ENCODE results near the gene U2AF2. TPM values are rescaled to one million over a fixed set of nuclear protein-coding genes. Genes with fewer than 3 reads are reported as not detected.

U2AF2 gene
- total RNA-seq, 1 donor from 2014 or later = 140 TPM

DNA sequence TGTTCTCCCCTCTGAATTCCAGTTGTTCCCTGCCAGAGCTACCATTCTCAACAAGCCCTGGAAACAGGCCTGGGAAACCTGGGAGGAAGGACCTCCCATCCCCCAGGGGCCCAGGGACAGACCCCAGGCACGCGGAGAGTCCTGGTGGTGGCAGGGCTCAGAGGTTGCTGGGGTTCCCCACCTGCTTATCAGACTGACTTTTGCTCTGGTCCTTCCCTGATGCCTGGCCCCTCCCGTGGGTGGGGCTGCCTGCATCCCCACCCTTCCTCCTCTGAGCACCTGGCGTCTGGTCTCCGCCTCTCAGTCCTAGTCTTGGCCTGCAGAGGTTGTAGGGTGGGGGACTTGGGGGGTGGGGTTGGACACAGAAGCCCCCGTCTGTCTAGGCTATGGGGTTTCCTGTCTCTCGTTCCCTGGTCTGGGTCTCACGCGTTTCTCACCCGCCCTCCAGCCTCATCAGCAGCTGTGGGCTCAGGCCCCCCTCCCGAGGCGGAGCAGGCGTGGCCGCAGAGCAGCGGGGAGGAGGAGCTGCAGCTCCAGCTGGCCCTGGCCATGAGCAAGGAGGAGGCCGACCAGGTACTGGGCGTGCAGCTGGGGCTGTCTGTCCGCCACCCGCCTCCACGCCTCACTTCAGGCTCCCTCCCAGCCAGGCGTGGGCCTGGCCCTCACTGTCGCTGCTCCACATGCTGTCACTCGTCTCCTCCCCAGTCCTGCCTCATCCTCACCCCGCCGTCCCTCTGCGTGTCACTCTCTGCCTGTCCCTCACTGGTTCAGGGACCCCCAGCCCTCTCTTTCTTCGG, 33.8 kb downstream of the U2AF2 start:
- H3K4me3 ChIP-seq (ENCODE audit: low read depth, low read length) = no peak overlapping the region

DNA sequence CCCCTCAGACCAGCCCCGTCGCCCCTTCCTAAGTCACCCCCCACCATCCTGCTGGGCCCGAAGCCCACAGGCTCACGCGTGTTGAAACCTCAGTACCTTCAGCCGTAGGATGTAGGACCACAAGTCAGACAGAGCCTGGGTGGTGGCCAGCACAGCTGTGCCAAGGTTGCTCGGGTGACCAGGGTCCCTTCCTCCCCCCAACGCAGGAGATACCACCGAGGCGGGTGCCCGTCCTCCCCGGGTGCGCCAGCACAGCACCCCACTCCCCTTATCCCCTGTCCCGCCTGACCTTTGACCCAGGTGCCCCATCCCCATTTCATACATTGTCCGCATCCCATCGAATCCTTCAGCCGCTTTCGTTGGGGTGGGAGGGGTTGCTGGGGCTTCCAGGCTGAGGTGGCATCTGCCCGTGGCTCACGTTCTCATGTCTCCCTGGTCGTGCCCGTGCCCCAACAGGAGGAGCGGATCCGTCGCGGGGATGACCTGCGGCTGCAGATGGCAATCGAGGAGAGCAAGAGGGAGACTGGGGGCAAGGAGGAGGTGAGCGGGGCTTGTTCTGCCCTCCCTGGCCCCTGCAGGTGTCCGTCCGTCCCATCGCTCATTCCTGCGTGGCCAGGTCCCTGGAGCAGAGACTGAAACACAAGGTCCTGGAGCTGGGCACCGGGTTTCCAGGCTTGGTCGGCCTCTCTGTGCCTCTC, 34.7 kb downstream of the U2AF2 start:
- TF ChIP-seq, protein P1, sequence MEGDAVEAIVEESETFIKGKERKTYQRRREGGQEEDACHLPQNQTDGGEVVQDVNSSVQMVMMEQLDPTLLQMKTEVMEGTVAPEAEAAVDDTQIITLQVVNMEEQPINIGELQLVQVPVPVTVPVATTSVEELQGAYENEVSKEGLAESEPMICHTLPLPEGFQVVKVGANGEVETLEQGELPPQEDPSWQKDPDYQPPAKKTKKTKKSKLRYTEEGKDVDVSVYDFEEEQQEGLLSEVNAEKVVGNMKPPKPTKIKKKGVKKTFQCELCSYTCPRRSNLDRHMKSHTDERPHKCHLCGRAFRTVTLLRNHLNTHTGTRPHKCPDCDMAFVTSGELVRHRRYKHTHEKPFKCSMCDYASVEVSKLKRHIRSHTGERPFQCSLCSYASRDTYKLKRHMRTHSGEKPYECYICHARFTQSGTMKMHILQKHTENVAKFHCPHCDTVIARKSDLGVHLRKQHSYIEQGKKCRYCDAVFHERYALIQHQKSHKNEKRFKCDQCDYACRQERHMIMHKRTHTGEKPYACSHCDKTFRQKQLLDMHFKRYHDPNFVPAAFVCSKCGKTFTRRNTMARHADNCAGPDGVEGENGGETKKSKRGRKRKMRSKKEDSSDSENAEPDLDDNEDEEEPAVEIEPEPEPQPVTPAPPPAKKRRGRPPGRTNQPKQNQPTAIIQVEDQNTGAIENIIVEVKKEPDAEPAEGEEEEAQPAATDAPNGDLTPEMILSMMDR (IDR thresholded peaks at IDR 0.05; ENCODE audit: insufficient read depth, low read length, severe bottlenecking) = no peak
- no peak for FAIRE-seq
- Histone ChIP-seq H3K27me3 (ENCODE audit: control insufficient read depth, insufficient read depth, low read length) (no peaks in the 10 kb centered on the region), H3K36me3 (ENCODE audit: control insufficient read depth, insufficient read depth, low read length) (peaks cover 45% of the 10 kb centered on the region), H3K4me3 (ENCODE audit: low read depth, low read length) (no peak overlapping the region)
- DNase-seq (ENCODE audit: low read depth) = no peak

More for the DNA sequence above, 33.8 kb downstream of the U2AF2 start:
- FAIRE-seq (no peak), DNase-seq (ENCODE audit: low read depth) (no peak)
- H3K36me3 ChIP-seq (ENCODE audit: control insufficient read depth, insufficient read depth, low read length) = peaks cover 46% of the 10 kb centered on the region
- TF ChIP-seq, protein P1 (IDR thresholded peaks at IDR 0.05; ENCODE audit: insufficient read depth, low read length, severe bottlenecking) = no peak
- no peaks in the 10 kb centered on the region for H3K27me3 ChIP-seq (ENCODE audit: control insufficient read depth, insufficient read depth, low read length)

DNA sequence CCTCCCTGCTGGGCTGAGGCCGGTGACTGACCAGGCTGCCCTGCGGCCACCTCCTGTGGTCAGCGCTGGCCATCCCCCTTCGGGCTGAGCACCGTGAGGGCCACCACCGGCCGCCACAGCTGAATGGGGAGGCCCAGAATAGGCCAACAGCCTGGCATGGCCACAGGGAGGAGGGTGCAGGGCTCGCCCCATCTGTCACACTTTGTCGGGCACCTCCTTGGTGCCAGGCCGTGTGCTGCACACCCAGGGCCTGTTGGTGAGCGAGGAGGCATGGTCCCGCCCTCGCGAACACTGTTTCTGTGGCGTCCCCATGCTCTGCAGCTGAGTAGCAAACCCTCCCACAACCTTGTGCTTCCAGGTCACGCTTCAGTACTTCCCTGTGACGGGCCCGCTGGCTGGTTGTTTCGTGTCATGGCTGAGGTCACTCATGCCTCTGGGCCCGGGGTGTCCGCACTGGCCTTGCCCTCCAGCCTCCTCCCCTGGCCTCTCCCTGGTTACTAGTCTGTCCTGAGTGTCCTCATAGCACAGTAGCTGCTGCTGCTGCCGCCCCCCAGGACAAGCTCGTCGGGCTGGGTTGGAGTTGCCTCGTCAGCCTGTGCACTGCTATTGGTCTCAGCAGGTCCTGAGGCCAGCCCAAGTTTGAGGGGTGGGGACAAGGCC, 35.4 kb downstream of the U2AF2 start:
- H3K4me3 ChIP-seq (ENCODE audit: low read depth, low read length) = no peak overlapping the region
- TF ChIP-seq, protein P1 (IDR thresholded peaks at IDR 0.05; ENCODE audit: insufficient read depth, low read length, severe bottlenecking) = no peak
- H3K36me3 ChIP-seq (ENCODE audit: control insufficient read depth, insufficient read depth, low read length) = peaks cover 42% of the 10 kb centered on the region
- FAIRE-seq (no peak), DNase-seq (ENCODE audit: low read depth) (no peak)
- H3K27me3 ChIP-seq (ENCODE audit: control insufficient read depth, insufficient read depth, low read length) = no peaks in the 10 kb centered on the region

DNA sequence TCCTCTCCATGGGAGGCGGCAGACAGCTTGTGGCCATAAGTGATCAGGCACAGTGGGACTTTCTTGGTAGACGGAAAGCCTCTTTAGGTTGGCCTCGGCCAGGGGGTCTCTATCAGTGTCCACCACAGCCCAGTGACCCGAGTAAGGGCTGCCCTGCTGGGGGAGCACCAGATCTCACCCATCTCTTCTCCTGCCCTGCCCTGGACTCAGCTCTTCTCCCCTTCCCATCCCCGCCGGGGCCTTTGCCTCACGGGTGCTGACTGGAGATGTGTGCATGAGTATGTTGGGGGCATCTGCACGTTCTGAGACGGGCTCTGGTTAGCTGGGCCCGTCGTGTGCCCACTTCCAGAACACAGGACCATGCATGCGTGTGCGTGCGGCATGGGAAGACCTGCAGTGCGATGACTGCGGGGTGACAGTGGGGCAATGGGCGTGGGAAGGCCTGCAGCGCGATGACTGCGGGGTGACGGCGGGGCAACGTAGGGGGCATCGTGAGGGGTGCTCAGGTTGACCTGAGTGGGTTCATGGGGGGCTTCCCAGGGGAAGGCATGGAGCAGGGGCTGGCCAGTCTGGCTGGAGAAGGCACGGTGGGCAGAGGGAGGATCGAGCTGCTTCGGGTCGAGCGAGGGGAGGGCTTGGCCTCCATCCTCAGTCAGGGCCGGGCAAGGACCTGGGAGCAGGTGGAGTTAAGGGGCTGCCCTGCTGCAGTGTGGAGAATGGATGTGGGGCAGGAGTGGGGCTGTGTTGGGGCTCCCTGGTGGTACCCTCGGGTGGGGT, 36.1 kb downstream of the U2AF2 start:
- H3K27me3 ChIP-seq (ENCODE audit: control insufficient read depth, insufficient read depth, low read length) = no peaks in the 10 kb centered on the region
- H3K36me3 ChIP-seq (ENCODE audit: control insufficient read depth, insufficient read depth, low read length) = peaks cover 40% of the 10 kb centered on the region
- TF ChIP-seq, protein P1 (IDR thresholded peaks at IDR 0.05; ENCODE audit: insufficient read depth, low read length, severe bottlenecking) = no peak
- no peak overlapping the region for H3K4me3 ChIP-seq (ENCODE audit: low read depth, low read length)
- FAIRE-seq = no peak
- DNase-seq (ENCODE audit: low read depth) = no peak

DNA sequence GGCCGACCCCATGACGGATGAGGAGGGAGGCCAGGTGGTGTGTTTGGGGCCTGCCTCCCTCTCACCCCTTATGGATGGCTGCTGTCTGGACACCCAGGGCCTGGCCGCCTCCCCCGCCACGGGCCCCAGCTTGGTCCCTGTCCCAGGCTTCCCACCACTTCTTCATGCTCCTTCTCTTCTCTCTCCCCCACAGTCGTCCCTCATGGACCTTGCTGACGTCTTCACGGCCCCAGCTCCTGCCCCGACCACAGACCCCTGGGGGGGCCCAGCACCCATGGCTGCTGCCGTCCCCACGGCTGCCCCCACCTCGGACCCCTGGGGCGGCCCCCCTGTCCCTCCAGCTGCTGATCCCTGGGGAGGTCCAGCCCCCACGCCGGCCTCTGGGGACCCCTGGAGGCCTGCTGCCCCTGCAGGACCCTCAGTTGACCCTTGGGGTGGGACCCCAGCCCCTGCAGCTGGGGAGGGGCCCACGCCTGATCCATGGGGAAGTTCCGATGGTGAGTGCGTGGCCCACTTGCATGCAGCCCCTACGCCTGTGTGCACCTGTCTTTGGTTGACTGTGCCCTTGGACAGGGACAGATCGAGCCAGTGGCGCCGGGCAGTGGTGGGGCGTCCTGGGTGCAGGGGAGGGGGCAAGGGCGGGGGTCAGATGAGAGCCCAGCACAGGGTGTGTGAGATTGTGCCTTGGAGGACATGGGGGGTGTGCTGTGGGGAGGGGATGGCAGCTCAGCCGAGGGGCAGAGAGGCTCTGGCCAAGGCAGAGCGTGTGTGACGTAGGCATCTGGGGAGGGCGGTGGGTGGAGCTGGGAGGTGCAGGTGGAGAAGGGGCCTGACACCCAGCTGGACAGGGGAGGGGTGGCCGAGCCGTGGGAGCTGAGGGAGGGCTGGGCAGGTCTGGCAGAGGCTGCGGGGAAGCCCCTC, 37.0 kb downstream of the U2AF2 start:
- H3K36me3 ChIP-seq (ENCODE audit: control insufficient read depth, insufficient read depth, low read length) = peaks cover 35% of the 10 kb centered on the region

More for the DNA sequence above, 37.0 kb downstream of the U2AF2 start:
- no peak for DNase-seq (ENCODE audit: low read depth)
- Histone ChIP-seq H3K27me3 (ENCODE audit: control insufficient read depth, insufficient read depth, low read length) (no peaks in the 10 kb centered on the region), H3K4me3 (ENCODE audit: low read depth, low read length) (no peak overlapping the region)
- no peak for FAIRE-seq
- TF ChIP-seq, protein P1 (IDR thresholded peaks at IDR 0.05; ENCODE audit: insufficient read depth, low read length, severe bottlenecking) = no peak
